Measurements from ENCODE around the gene GLI3.

Gene GLI3

DNA sequence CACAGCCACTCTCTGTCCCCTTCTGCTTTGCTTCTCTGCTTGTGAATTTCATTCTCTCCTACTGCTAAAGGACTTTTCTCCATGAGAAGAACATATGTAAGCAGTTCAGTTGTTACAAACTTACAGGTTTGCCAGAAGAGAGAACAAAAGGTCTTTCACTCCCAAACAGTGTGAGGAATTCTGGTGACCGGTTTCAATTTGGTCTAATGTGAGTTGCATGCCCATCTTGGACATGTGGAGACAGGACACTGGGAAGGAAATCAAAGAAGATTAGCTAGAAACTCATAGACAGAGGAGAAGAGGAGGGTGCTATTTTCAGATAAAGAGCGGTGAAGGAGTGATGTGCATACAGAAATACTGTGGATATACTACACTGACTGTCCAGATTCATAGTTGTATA is 324.6 kb downstream of the GLI3 start:
- no peak for DNase-seq

DNA sequence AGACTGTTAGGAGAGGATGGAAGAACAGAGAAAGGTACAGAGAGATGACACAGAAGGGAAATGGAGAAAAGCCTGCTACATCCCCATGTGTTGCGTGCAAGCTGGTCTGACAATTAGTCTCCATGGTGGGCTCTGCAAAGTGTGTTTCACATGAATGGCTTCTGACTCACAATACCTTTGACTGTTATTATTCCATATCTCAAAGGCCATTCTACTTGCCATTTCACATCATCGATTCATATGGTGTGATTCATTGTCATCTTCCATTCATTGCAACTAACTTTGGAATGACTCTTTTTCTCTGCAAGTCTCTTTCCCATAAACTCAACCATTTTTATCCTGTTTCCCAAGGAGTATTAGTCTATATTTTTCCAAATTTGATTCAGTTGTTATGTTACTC is 325.2 kb downstream of the GLI3 start:
- DNase-seq = peak; percentile 98
